Activated B cell treated with CpG ODN at 0.5 μM for 24 hours (primary cell): Measurements from ENCODE around the gene CLCN2. TPM values are rescaled to one million over a fixed set of nuclear protein-coding genes. Genes with fewer than 3 reads are reported as not detected.

Source experiments
- ATAC-seq: fragments of 200-7000 bp; cut with Tn5 transposase; one replicate; pipeline ENCODE4 v1.10.0; 2021; ENCODE audit warnings: low read depth, mild to moderate bottlenecking, moderate library complexity
- CTCF ChIA-PET: fragments of 350-600 bp; sonication (Branson Sonifier 250); formaldehyde crosslinking; loops from one replicate; lab custom pipeline; 2021; ENCODE audit warnings: antibody characterized with exemption; lab: Charles Lee
- POLR2A ChIA-PET: fragments of 350-600 bp; sonication (Branson Sonifier 250); formaldehyde crosslinking; loops from one replicate; lab custom pipeline; 2021; ENCODE audit warnings: antibody characterized with exemption; lab: Charles Lee
- DNase-seq: peaks from one replicate; pipeline ENCODE4 v3.0.0; 2022
- H3K27ac Mint-ChIP-seq: one replicate; pipeline ENCODE4 v1.8.0; 2020; ENCODE audit warnings: mixed read lengths
- H3K27me3 Mint-ChIP-seq: one replicate; pipeline ENCODE4 v1.8.0; 2021; ENCODE audit warnings: mixed read lengths
- H3K36me3 Mint-ChIP-seq: one replicate; pipeline ENCODE4 v1.8.0; 2021; ENCODE audit warnings: low read depth, mixed read lengths
- H3K4me1 Mint-ChIP-seq: one replicate; pipeline ENCODE4 v1.8.0; 2021; ENCODE audit warnings: mixed read lengths
- H3K4me3 Mint-ChIP-seq: one replicate; pipeline ENCODE4 v1.8.0; 2020; ENCODE audit warnings: mild to moderate bottlenecking, mixed read lengths
- H3K9me3 Mint-ChIP-seq: one replicate; pipeline ENCODE4 v1.8.0; 2020; ENCODE audit warnings: mixed read lengths
- CTCF ChIP-seq: fragments of 200-600 bp; IDR thresholded peaks from one replicate; pipeline ENCODE4 v1.8.0; 2022; ENCODE audit warnings: antibody characterized with exemption, mild to moderate bottlenecking
- intact Hi-C: fragments of 100-400 bp; cut with micrococcal nuclease; formaldehyde crosslinking; loops from one replicate; pipeline ENCODE4 v1.15.1; 2024
- total RNA-seq: library from RNA; stranded (reverse); gene quantifications from 2 replicates; pipeline ENCODE4 v1.2.3, GENCODE V29; 2022

Gene CLCN2
- total RNA-seq, 1 donor from 2014 or later: 3.4 TPM

GRCh38 chr3:184325269-184325668 lies 36.1 kb downstream of the CLCN2 start:
- Mint-ChIP-seq H3K4me3 (no peak overlapping the region), H3K27ac (no peak overlapping the region), H3K4me1 (no peaks in the 10 kb centered on the region), H3K9me3 (no peaks in the 10 kb centered on the region), H3K27me3 (no peaks in the 10 kb centered on the region), H3K36me3 (peaks cover 100% of the 10 kb centered on the region)
- intact Hi-C loops: no loop called here
- CTCF ChIA-PET: no interaction called here
- ATAC-seq (no peak), DNase-seq (no peak)
- TF ChIP-seq CTCF: no peak
- POLR2A ChIA-PET: no interaction called here

- Mint-ChIP-seq H3K36me3 (peaks cover 94% of the 10 kb centered on the region), H3K4me3 (no peak overlapping the region), H3K4me1 (no peaks in the 10 kb centered on the region), H3K27me3 (no peaks in the 10 kb centered on the region), H3K27ac (no peak overlapping the region), H3K9me3 (no peaks in the 10 kb centered on the region)
- no peak for ATAC-seq
- CTCF ChIA-PET: interaction anchor here (1.0 kb wide), 1 partner anchor 30 kb away, joined by 5 read pairs; no protein-coding TSS in a partner anchor
- no peak for DNase-seq
- POLR2A ChIA-PET: no interaction called here
- TF ChIP-seq CTCF: no peak
- intact Hi-C loops: no loop called here
Measured at GRCh38 chr3:184323696-184324095, 37.7 kb downstream of the CLCN2 start.

GRCh38 chr3:184322731-184323487 lies 38.5 kb downstream of the CLCN2 start:
- Mint-ChIP-seq H3K4me1 (peaks cover 2% of the 10 kb centered on the region), H3K27me3 (no peaks in the 10 kb centered on the region), H3K9me3 (no peaks in the 10 kb centered on the region), H3K27ac (no peak overlapping the region), H3K36me3 (peaks cover 90% of the 10 kb centered on the region), H3K4me3 (no peak overlapping the region)
- no peak for DNase-seq
- ChIA-PET POLR2A (no interaction called here), CTCF (no interaction called here)
- no peak for TF ChIP-seq CTCF
- intact Hi-C loops: no loop called here
- no peak for ATAC-seq

- TF ChIP-seq CTCF: no peak
- Mint-ChIP-seq H3K36me3 (peaks cover 90% of the 10 kb centered on the region), H3K4me3 (no peak overlapping the region), H3K4me1 (peaks cover 15% of the 10 kb centered on the region), H3K9me3 (no peaks in the 10 kb centered on the region), H3K27ac (no peak overlapping the region), H3K27me3 (no peaks in the 10 kb centered on the region)
- ChIA-PET POLR2A (no interaction called here), CTCF (no interaction called here)
- DNase-seq (no peak), ATAC-seq (no peak)
- intact Hi-C loops: no loop called here
Measured at GRCh38 chr3:184321666-184322065, 39.7 kb downstream of the CLCN2 start.

- intact Hi-C loops: no loop called here
- ChIA-PET CTCF (no interaction called here), POLR2A (no interaction called here)
- H3K4me1 Mint-ChIP-seq: peaks cover 25% of the 10 kb centered on the region
- no peaks in the 10 kb centered on the region for H3K27me3 Mint-ChIP-seq
- no peak for TF ChIP-seq CTCF
- H3K4me3 Mint-ChIP-seq: no peak overlapping the region
- DNase-seq (no peak), ATAC-seq (no peak)
- no peak overlapping the region for H3K27ac Mint-ChIP-seq
- peaks cover 78% of the 10 kb centered on the region for H3K36me3 Mint-ChIP-seq
- no peaks in the 10 kb centered on the region for H3K9me3 Mint-ChIP-seq
Measured at GRCh38 chr3:184320104-184320445, 41.3 kb downstream of the CLCN2 start.
